ENCODE measurements around the gene SLC26A6. TPM values are rescaled to one million over a fixed set of nuclear protein-coding genes. Genes with fewer than 3 reads are reported as not detected.

SLC26A6 gene
- total RNA-seq, 2 experiments from 2014 or later: 13.5 to 14.4 TPM

- POLR2A ChIA-PET: interaction anchor here (0.6 to 1.4 kb wide), 3 partner anchors 22 to 749 kb away, joined by 3 to 6 read pairs (median 3); partner anchors contain the start of genes NCKIPSD and SLC26A6
- CTCF ChIA-PET: interaction anchor here (0.5 to 1.8 kb wide), 3 partner anchors 22 to 208 kb away, joined by 3 to 5 read pairs (median 5); partner anchors contain the start of gene IP6K2
- H3K27me3 Mint-ChIP-seq: peaks cover 27% of the 10 kb centered on the region
- Histone ChIP-seq H3K4me3 (ENCODE audit: low read length) (peak overlapping the region; percentile 53), H3K36me3 (ENCODE audit: insufficient read depth, low read length) (no peaks in the 10 kb centered on the region), H3K4me1 (ENCODE audit: insufficient read depth, low read length) (peaks cover 26% of the 10 kb centered on the region), H3K27ac (ENCODE audit: low read depth in 1 of 2, low read length in 2 of 2) (peak overlapping the region in 1 of 2 donors; percentile 54), H3K27me3 (ENCODE audit: control insufficient read depth in 1 of 2, insufficient read depth in 2 of 2, low read length in 2 of 2) (peaks cover 12 to 14% of the 10 kb centered on the region in 2 experiments), H3K9me3 (ENCODE audit: control insufficient read depth in 1 of 2, insufficient read depth in 1 of 2, low read length in 2 of 2) (peaks cover 0 to 12% of the 10 kb centered on the region in 2 experiments)
- H3K36me3 Mint-ChIP-seq (ENCODE audit: low read depth): no peaks in the 10 kb centered on the region
- TF ChIP-seq CTCF (IDR thresholded peaks at IDR 0.05): peak; percentile 73
- no peaks in the 10 kb centered on the region for H3K9me3 Mint-ChIP-seq
- intact Hi-C loops (cut with DNase I, micrococcal nuclease): loop anchor here (1.0 to 10.0 kb wide), 6 partner anchors 21 to 255 kb away; partner anchors contain the start of genes IP6K2 (in 1 of the 2), PFKFB4 (in 1 of the 2), SLC26A6 (in 1 of the 2) and UQCRC1 (in 1 of the 2)
- H3K4me1 Mint-ChIP-seq (ENCODE audit: low read depth): peaks cover 16% of the 10 kb centered on the region
- peak overlapping the region; percentile 81 for H3K27ac Mint-ChIP-seq
- peak; percentile 68 to 94 (median 80) for DNase-seq
- H3K4me3 Mint-ChIP-seq: peak overlapping the region; percentile 82
- peak; percentile 85 for ATAC-seq (ENCODE audit: poor library complexity)
Observed at GRCh38 chr3:48656061-48656840, 21.0 kb upstream of the SLC26A6 start.

GRCh38 chr3:48655606-48656005 lies 20.3 kb upstream of the SLC26A6 start:
- ChIA-PET POLR2A (no interaction called here), CTCF (interaction anchor here (1.8 kb wide), 1 partner anchor 22 kb away, joined by 5 read pairs; no protein-coding TSS in a partner anchor)
- Mint-ChIP-seq H3K27ac (peak overlapping the region; percentile 81), H3K4me3 (peak overlapping the region; percentile 81), H3K36me3 (ENCODE audit: low read depth) (no peaks in the 10 kb centered on the region), H3K27me3 (peaks cover 25% of the 10 kb centered on the region), H3K4me1 (ENCODE audit: low read depth) (peaks cover 16% of the 10 kb centered on the region), H3K9me3 (no peaks in the 10 kb centered on the region)
- peak; percentile 47 for ATAC-seq (ENCODE audit: poor library complexity)
- Histone ChIP-seq H3K9me3 (ENCODE audit: control insufficient read depth in 1 of 2, insufficient read depth in 1 of 2, low read length in 2 of 2) (peaks cover 0 to 6% of the 10 kb centered on the region in 2 experiments), H3K4me1 (ENCODE audit: insufficient read depth, low read length) (peaks cover 20% of the 10 kb centered on the region), H3K27me3 (ENCODE audit: control insufficient read depth in 1 of 2, insufficient read depth in 2 of 2, low read length in 2 of 2) (peaks cover 7 to 8% of the 10 kb centered on the region in 2 experiments), H3K27ac (ENCODE audit: low read depth in 1 of 2, low read length in 2 of 2) (no peak overlapping the region), H3K36me3 (ENCODE audit: insufficient read depth, low read length) (no peaks in the 10 kb centered on the region), H3K4me3 (ENCODE audit: low read length) (peak overlapping the region; percentile 53)
- peak; percentile 22 to 84 (median 47) for DNase-seq
- intact Hi-C loops (cut with DNase I, micrococcal nuclease): loop anchor here (1.0 to 10.0 kb wide), 7 partner anchors 19 to 254 kb away; partner anchors contain the start of genes IP6K2 (in 1 of the 2), PFKFB4 (in 1 of the 2), SLC26A6 (in 1 of the 2) and UQCRC1 (in 1 of the 2)
- TF ChIP-seq CTCF (IDR thresholded peaks at IDR 0.05): no peak

- Histone ChIP-seq H3K27me3 (ENCODE audit: control insufficient read depth in 1 of 2, insufficient read depth in 2 of 2, low read length in 2 of 2) (peaks cover 2 to 6% of the 10 kb centered on the region in 2 experiments), H3K4me1 (ENCODE audit: insufficient read depth, low read length) (peaks cover 20% of the 10 kb centered on the region), H3K27ac (ENCODE audit: low read depth in 1 of 2, low read length in 2 of 2) (no peak overlapping the region), H3K36me3 (ENCODE audit: insufficient read depth, low read length) (no peaks in the 10 kb centered on the region), H3K4me3 (ENCODE audit: low read length) (no peak overlapping the region), H3K9me3 (ENCODE audit: control insufficient read depth in 1 of 2, insufficient read depth in 1 of 2, low read length in 2 of 2) (peaks cover 0 to under 1% of the 10 kb centered on the region in 2 experiments)
- intact Hi-C loops (cut with DNase I, micrococcal nuclease): loop anchor here in 1 of 2 experiments (2.0 to 10.0 kb wide), 3 partner anchors 18 to 190 kb away; partner anchors contain the start of gene PFKFB4
- Mint-ChIP-seq H3K27ac (peak overlapping the region; percentile 81), H3K9me3 (no peaks in the 10 kb centered on the region), H3K36me3 (ENCODE audit: low read depth) (no peaks in the 10 kb centered on the region), H3K27me3 (peaks cover 19% of the 10 kb centered on the region), H3K4me3 (peak overlapping the region; percentile 81), H3K4me1 (ENCODE audit: low read depth) (peaks cover 16% of the 10 kb centered on the region)
- no peak for TF ChIP-seq CTCF (IDR thresholded peaks at IDR 0.05)
- DNase-seq (no peak), ATAC-seq (ENCODE audit: poor library complexity) (no peak)
- ChIA-PET CTCF (no interaction called here), POLR2A (interaction anchor here (0.9 kb wide), 1 partner anchor 20 kb away, joined by 3 read pairs; the partner anchor contains the start of gene SLC26A6)
Observed at GRCh38 chr3:48655063-48655462, 19.8 kb upstream of the SLC26A6 start.

All from CD4-positive, alpha-beta T cell (primary cell).